Stomach (tissue), 4 donors: ENCODE data around the gene LRRN3.

ENCODE experiments used
- POLR2A ChIP-seq, 4 donors: fragments of 450-650 bp; IDR thresholded peaks; one replicate each; pipeline ENCODE4 v1.6.1; 2016; ENCODE audit warnings: antibody characterized with exemption in 4 of 4, control low read depth in 2 of 4, mild to moderate bottlenecking in 1 of 4, moderate library complexity in 1 of 4
- TF ChIP-seq, protein P1 (sequence below), 7 experiments: fragments of 450-650 bp in 4 of 7; fragments of 200-600 bp in 3 of 7; sonication (generic) in 3 of 7; IDR thresholded peaks; one replicate each; pipeline ENCODE4 v1.5.1; 2016 to 2019; ENCODE audit warnings: antibody characterized with exemption in 7 of 7, control low read depth in 2 of 7, mild to moderate bottlenecking in 1 of 7

DNA sequence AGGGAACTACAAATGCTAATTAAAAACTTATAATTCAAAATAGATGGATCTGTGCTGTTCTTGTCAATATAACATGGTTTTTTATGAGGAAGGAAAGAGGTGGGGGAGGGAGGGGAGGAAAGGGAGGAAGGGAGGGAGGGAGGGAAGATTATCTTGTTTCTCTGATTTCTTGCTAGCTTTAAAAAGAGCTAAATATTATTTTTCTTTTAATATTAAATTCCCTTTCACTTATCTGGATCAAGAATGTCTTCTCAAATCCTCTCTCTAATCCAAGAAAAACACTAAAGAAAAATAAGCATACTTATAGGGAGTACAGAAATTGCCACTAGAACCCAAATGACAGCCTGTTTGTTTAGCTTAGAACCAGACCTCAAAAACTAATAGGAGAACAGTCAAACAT is 55.2 kb downstream of the LRRN3 start:
- TF ChIP-seq, protein P1, sequence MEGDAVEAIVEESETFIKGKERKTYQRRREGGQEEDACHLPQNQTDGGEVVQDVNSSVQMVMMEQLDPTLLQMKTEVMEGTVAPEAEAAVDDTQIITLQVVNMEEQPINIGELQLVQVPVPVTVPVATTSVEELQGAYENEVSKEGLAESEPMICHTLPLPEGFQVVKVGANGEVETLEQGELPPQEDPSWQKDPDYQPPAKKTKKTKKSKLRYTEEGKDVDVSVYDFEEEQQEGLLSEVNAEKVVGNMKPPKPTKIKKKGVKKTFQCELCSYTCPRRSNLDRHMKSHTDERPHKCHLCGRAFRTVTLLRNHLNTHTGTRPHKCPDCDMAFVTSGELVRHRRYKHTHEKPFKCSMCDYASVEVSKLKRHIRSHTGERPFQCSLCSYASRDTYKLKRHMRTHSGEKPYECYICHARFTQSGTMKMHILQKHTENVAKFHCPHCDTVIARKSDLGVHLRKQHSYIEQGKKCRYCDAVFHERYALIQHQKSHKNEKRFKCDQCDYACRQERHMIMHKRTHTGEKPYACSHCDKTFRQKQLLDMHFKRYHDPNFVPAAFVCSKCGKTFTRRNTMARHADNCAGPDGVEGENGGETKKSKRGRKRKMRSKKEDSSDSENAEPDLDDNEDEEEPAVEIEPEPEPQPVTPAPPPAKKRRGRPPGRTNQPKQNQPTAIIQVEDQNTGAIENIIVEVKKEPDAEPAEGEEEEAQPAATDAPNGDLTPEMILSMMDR (IDR thresholded peaks at IDR 0.05), result no peak
- no peak for TF ChIP-seq POLR2A (IDR thresholded peaks at IDR 0.05)
